HepG2 (cell line): ENCODE results near the gene DIPK1A. TPM values are rescaled to one million over a fixed set of nuclear protein-coding genes. Genes with fewer than 3 reads are reported as not detected.

Experiments
- ATAC-seq: fragments of 200-7000 bp; cut with Tn5 transposase; 3 replicates; pipeline ENCODE4 v1.9.1; 2020; ENCODE audit warnings: mild to moderate bottlenecking, moderate library complexity
- BruUV-seq: library from RNA; stranded (reverse); fragments of 400-500 nt; replicated peaks from 2 replicates; lab custom pipeline; 2021; lab: Mats Ljungman, UMichigan
- CTCF ChIA-PET: fragments of 300-600 bp; formaldehyde crosslinking; extraction: SDS; loops from one replicate; lab custom pipeline; 2021; ENCODE audit warnings: low total read pairs, inconsistent platforms, low intra/inter-chr PET ratio; lab: Yijun Ruan, JAX
- POLR2A ChIA-PET: fragments of 350-600 bp; sonication (Branson Sonifier 250); formaldehyde crosslinking; loops from one replicate; lab custom pipeline; 2020; ENCODE audit warnings: antibody characterized with exemption, inconsistent platforms; lab: Yijun Ruan, JAX
- DNase-seq: peaks from one replicate; pipeline ENCODE4 v3.0.0-alpha.2; 2015; ENCODE audit warnings: low spot score
- FAIRE-seq: peaks from 3 replicates; lab custom pipeline; 2011; peaks lifted over from hg19 to GRCh38; lab: Jason Lieb, UNC
- H2AFZ ChIP-seq: one replicate; pipeline ENCODE4 v1.6.1; 2011; ENCODE audit warnings: low read length, inconsistent platforms
- H3K27ac ChIP-seq: fragments of 300-600 bp; 3 replicates; pipeline ENCODE4 v1.8.0; 2011; ENCODE audit warnings: mixed run types, mild to moderate bottlenecking, mixed read lengths, low read length, inconsistent platforms; ENCODE audit not compliant: insufficient read depth; ENCODE audit errors: extremely low read length
- H3K27me3 ChIP-seq, 2 experiments: fragments of 200-600 bp in 1 of 2; 2 replicates in 1 of 2; 3 replicates in 1 of 2; pipeline versions ENCODE4 v1.6.0 to v1.8.0; 2011; ENCODE audit warnings: low read length in 2 of 2, mild to moderate bottlenecking in 2 of 2, moderate library complexity in 2 of 2, inconsistent platforms in 1 of 2; ENCODE audit not compliant: insufficient read depth in 2 of 2, control insufficient read depth in 1 of 2
- H3K36me3 ChIP-seq, 2 experiments: fragments of 200-600 bp in 1 of 2; replicated peaks in 1 of 2; 2 replicates in 1 of 2; 3 replicates in 1 of 2; pipeline versions ENCODE4 v1.5.1 to v1.8.0; 2011; ENCODE audit warnings: low read length in 2 of 2, inconsistent platforms in 1 of 2; ENCODE audit not compliant: insufficient read depth in 2 of 2, control insufficient read depth in 1 of 2
- H3K4me1 ChIP-seq: 2 replicates; pipeline ENCODE4 v1.5.1; 2012; ENCODE audit warnings: low read length, inconsistent platforms; ENCODE audit not compliant: insufficient read depth
- H3K4me2 ChIP-seq: 2 replicates; pipeline ENCODE4 v1.6.0; 2011; ENCODE audit warnings: low read depth, low read length, inconsistent platforms
- H3K4me3 ChIP-seq, 3 experiments: fragments of 200-600 bp in 1 of 3; sonication (generic), shearing (Covaris generic) in 1 of 3; replicated peaks in 1 of 3; 2 replicates each; pipeline ENCODE4 v1.5.1; 2011 to 2016; ENCODE audit warnings: low read length in 3 of 3, inconsistent platforms in 2 of 3, low read depth in 2 of 3, mild to moderate bottlenecking in 2 of 3, control low read depth in 1 of 3, mixed read lengths in 1 of 3; ENCODE audit not compliant: insufficient read depth in 1 of 3
- H3K79me2 ChIP-seq: one replicate; pipeline ENCODE4 v1.6.1; 2011; ENCODE audit warnings: low read length, inconsistent platforms; ENCODE audit not compliant: insufficient read depth
- H3K9ac ChIP-seq: 2 replicates; pipeline ENCODE4 v1.6.0; 2011; ENCODE audit warnings: mild to moderate bottlenecking, low read depth, low read length, inconsistent platforms; ENCODE audit not compliant: insufficient read depth
- H3K9me3 ChIP-seq: 2 replicates; pipeline ENCODE4 v1.5.1; 2012; ENCODE audit warnings: mild to moderate bottlenecking, low read length
- H4K20me1 ChIP-seq: 2 replicates; pipeline ENCODE4 v1.6.0; 2011; ENCODE audit warnings: inconsistent platforms, mild to moderate bottlenecking, low read length, moderate library complexity; ENCODE audit not compliant: insufficient read depth
- CENPT ChIP-seq: sonication (generic); formaldehyde crosslinking; IDR thresholded peaks from 2 replicates; pipeline ENCODE4 v1.8.0; 2022; ENCODE audit warnings: low read depth, mild to moderate bottlenecking, moderate library complexity, missing genetic modification reagents
- RFX3 ChIP-seq: IDR thresholded peaks from 2 replicates; pipeline ENCODE4 v1.6.1; 2016; ENCODE audit warnings: missing biosample characterization, missing genetic modification reagents
- STAT5B ChIP-seq: sonication (generic); formaldehyde crosslinking; IDR thresholded peaks from 2 replicates; pipeline ENCODE4 v1.4.0; 2020; ENCODE audit warnings: missing genetic modification reagents
- TCF12 ChIP-seq, 2 experiments: fragments of 450-650 bp in 1 of 2; sonication (generic) in 1 of 2; formaldehyde crosslinking in 1 of 2; IDR thresholded peaks; 2 replicates each; pipeline versions ENCODE4 v1.6.1 to v1.8.0; 2017 to 2022; ENCODE audit warnings: antibody characterized with exemption in 1 of 2, mild to moderate bottlenecking in 1 of 2, missing genetic modification reagents in 1 of 2, moderate library complexity in 1 of 2
- TEAD3 ChIP-seq: optimal IDR thresholded peaks from 2 replicates; pipeline ENCODE3; 2016; ENCODE audit warnings: borderline replicate concordance
- ZBTB25 ChIP-seq: IDR thresholded peaks from 2 replicates; pipeline ENCODE4 v1.6.1; 2018; ENCODE audit warnings: missing genetic modification reagents
- ZNF574 ChIP-seq: sonication (generic); formaldehyde crosslinking; IDR thresholded peaks from 2 replicates; pipeline ENCODE4 v1.4.0; 2020; ENCODE audit warnings: missing genetic modification reagents
- WGBS: methylation state at CpG from one replicate; pipeline ENCODE4 v1.1.6; 2017; ENCODE audit warnings: low lambda C conversion rate; 5-methylcytosine and 5-hydroxymethylcytosine counted together
- in situ Hi-C: cut with HindIII; loops from 2 replicates; pipeline ENCODE4 v1.10.0; 2017; ENCODE audit warnings: low pct_unique_long_range_greater_than_20kb; ENCODE audit not compliant: extremely low pct_ligation_motif_present
- intact Hi-C: fragments of 100-400 bp; cut with micrococcal nuclease; formaldehyde crosslinking; loops from one replicate; pipeline ENCODE4 v1.10.0; 2022; ENCODE audit not compliant: unreplicated experiment
- polyA plus RNA-seq, 8 experiments: library from polyadenylated mRNA; depleted of rRNA in 3 of 8; stranded (reverse) in 7 of 8; unstranded in 1 of 8; fragments of >200 nt; fragmentation: Illumina TruSeq in 4 of 8; extraction: Trizol in 4 of 8; gene quantifications; 2 replicates each; pipeline versions ENCODE4 v1.2.1 to v1.2.3, GENCODE V29; 2011 to 2016; ENCODE audit warnings: low read depth in 4 of 8, missing spikeins in 1 of 8, mixed read lengths in 1 of 8; ENCODE audit not compliant: insufficient read depth in 1 of 8
- total RNA-seq, 5 experiments: library from RNA; depleted of rRNA; stranded (reverse); fragments of >200 nt; fragmentation: Illumina TruSeq; extraction: Trizol; gene quantifications; 2 replicates each; pipeline ENCODE4 v1.2.3, GENCODE V29; 2016; ENCODE audit warnings: low read depth in 1 of 5

DIPK1A gene
- total and polyA plus RNA-seq, 2 of the 13 experiments (the other 11 are each of a cell fraction or from before 2014, with no cell fraction given) = 8.4 TPM

- no peak overlapping the region for H3K4me3 ChIP-seq
- DNase-seq (no peak), ATAC-seq (no peak), FAIRE-seq (no peak)
- no peaks in the 10 kb centered on the region for H3K79me2 ChIP-seq
- H2AFZ ChIP-seq = no peak overlapping the region
- in situ Hi-C loops (loop anchor here (5.0 kb wide), 2 partner anchors 98 to 138 kb away; no protein-coding TSS in a partner anchor), intact Hi-C loops (loop anchor here (1.0 to 2.0 kb wide), 4 partner anchors 101 to 203 kb away; no protein-coding TSS in a partner anchor)
- CTCF ChIA-PET = interaction anchor here (0.8 to 8.4 kb wide), 7 partner anchors 91 to 203 kb away, joined by 3 to 175 read pairs (median 6); partner anchors contain the start of gene DIPK1A
- H3K27me3 ChIP-seq = no peaks in the 10 kb centered on the region
- H3K27ac ChIP-seq = no peak overlapping the region
- no peak overlapping the region for H3K9ac ChIP-seq
- TF ChIP-seq STAT5B (no peak), CENPT (CRISPR knock-in tag) (no peak), TCF12 (IDR thresholded peaks at IDR 0.05) (no peak), TCF12 (CRISPR knock-in tag; IDR thresholded peaks at IDR 0.05) (no peak), ZNF574 (no peak), ZBTB25 (CRISPR knock-in tag) (no peak), TEAD3 (CRISPR knock-in tag) (no peak), RFX3 (no peak)
- POLR2A ChIA-PET = interaction anchor here (0.6 kb wide), 1 partner anchor 1567 kb away, joined by 3 read pairs; no protein-coding TSS in a partner anchor
- H3K36me3 ChIP-seq = no peaks in the 10 kb centered on the region
- H4K20me1 ChIP-seq = no peaks in the 10 kb centered on the region
- H3K9me3 ChIP-seq = no peaks in the 10 kb centered on the region
- H3K4me2 ChIP-seq = no peak overlapping the region
- peaks cover 9% of the 10 kb centered on the region for H3K4me1 ChIP-seq
- no TSS peak for BruUV-seq
- 91% methylated on average over 7 of the region's 7 CpGs for WGBS
These were observed 101.7 kb downstream of the DIPK1A start for GRCh38 chr1:92859400-92860039.
